Measurements from ENCODE around the gene SAMD10.

Gene SAMD10

GRCh38 chr20:64001607-64002011 is 22.2 kb upstream of the SAMD10 start:
- in situ Hi-C loops (cut with MboI; ENCODE audit: low sequenced_read_pairs, unreplicated experiment): no loop called here
- no peak for DNase-seq (ENCODE audit: low spot score)
- no peak for TF ChIP-seq CTCF (IDR thresholded peaks at IDR 0.05; ENCODE audit: borderline replicate concordance, control extremely low read depth, extremely low read depth, insufficient read depth, missing control alignments)

- no peak for TF ChIP-seq CTCF (IDR thresholded peaks at IDR 0.05; ENCODE audit: borderline replicate concordance, control extremely low read depth, extremely low read depth, insufficient read depth, missing control alignments)
- no peak for DNase-seq (ENCODE audit: low spot score)
- in situ Hi-C loops (cut with MboI; ENCODE audit: low sequenced_read_pairs, unreplicated experiment): no loop called here
Measured at GRCh38 chr20:64000906-64001305, 21.5 kb upstream of the SAMD10 start.

- no peak for TF ChIP-seq CTCF (IDR thresholded peaks at IDR 0.05; ENCODE audit: borderline replicate concordance, control extremely low read depth, extremely low read depth, insufficient read depth, missing control alignments)
Measured at GRCh38 chr20:63982937-63983336, 3.5 kb upstream of the SAMD10 start.

GRCh38 chr20:63980806-63981728 is 1.6 kb upstream of the SAMD10 start, which contains the start of gene PRPF6:
PRPF6 (plus strand) TSS chr20:63981132; CDS start chr20:63981246, 114 bp downstream.
- peak; percentile 98 for DNase-seq (ENCODE audit: low spot score)
- in situ Hi-C loops (cut with MboI; ENCODE audit: low sequenced_read_pairs, unreplicated experiment): no loop called here
- TF ChIP-seq CTCF (IDR thresholded peaks at IDR 0.05; ENCODE audit: borderline replicate concordance, control extremely low read depth, extremely low read depth, insufficient read depth, missing control alignments): peak; percentile 91

More at GRCh38 chr20:63982937-63983336, 3.5 kb upstream of the SAMD10 start:
- DNase-seq (ENCODE audit: low spot score): no peak
- in situ Hi-C loops (cut with MboI; ENCODE audit: low sequenced_read_pairs, unreplicated experiment): no loop called here

- DNase-seq (ENCODE audit: low spot score): peak; percentile 65
- TF ChIP-seq CTCF (IDR thresholded peaks at IDR 0.05; ENCODE audit: borderline replicate concordance, control extremely low read depth, extremely low read depth, insufficient read depth, missing control alignments): no peak
- in situ Hi-C loops (cut with MboI; ENCODE audit: low sequenced_read_pairs, unreplicated experiment): no loop called here
Measured at GRCh38 chr20:63980317-63980805, 919 bp upstream of the SAMD10 start.

GRCh38 chr20:63979229-63979556 is 249 bp downstream of the SAMD10 start:
- no peak for TF ChIP-seq CTCF (IDR thresholded peaks at IDR 0.05; ENCODE audit: borderline replicate concordance, control extremely low read depth, extremely low read depth, insufficient read depth, missing control alignments)
- DNase-seq (ENCODE audit: low spot score): no peak
- in situ Hi-C loops (cut with MboI; ENCODE audit: low sequenced_read_pairs, unreplicated experiment): no loop called here
